OCI-LY1 (cell line): ENCODE data around the gene LIPC.

Source experiments
- CTCF ChIP-seq: fragments of 200-600 bp; sonication (generic), shearing (Covaris generic); IDR thresholded peaks from 2 replicates; pipeline ENCODE4 v1.5.1; 2017; ENCODE audit warnings: mild to moderate bottlenecking, antibody characterized with exemption, low read length, moderate library complexity, mixed read lengths
- EZH2 ChIP-seq: fragments of 200-600 bp; sonication (generic), shearing (Covaris generic); IDR thresholded peaks from 2 replicates; pipeline ENCODE4 v1.8.0; 2017; ENCODE audit warnings: borderline replicate concordance, mixed run types, mild to moderate bottlenecking, antibody characterized with exemption, low read length, moderate library complexity, mixed read lengths

DNA sequence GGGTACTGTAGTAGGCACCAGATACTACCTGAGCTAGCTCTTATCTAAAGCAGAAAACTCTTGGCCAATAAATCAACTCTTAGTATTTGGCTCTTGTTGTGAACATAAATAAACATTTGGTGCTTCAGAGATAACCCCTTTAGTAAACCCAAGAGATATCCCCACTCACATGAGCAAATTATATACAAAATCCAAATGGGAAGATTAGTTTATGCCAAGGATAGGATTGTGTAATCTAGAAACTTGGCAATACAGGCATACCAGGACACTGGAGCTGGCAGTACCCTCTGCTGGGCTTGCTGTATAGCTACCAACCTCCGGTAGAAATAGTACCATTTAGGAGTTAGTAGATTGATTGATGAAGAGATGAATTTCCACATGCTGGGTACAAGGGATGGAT is 127.0 kb downstream of the LIPC start:
- TF ChIP-seq EZH2 (no peak), CTCF (no peak)
